DMS153 treated with DMSO at 0.1 percent for 48 hours (cell line): ENCODE data around the gene ZDHHC7.

Source experiments
- DNase-seq: peaks from one replicate; lab custom pipeline; 2025; ENCODE audit not compliant: unreplicated experiment; lab: John Stamatoyannopoulos, UW

ZDHHC7 gene

DNA sequence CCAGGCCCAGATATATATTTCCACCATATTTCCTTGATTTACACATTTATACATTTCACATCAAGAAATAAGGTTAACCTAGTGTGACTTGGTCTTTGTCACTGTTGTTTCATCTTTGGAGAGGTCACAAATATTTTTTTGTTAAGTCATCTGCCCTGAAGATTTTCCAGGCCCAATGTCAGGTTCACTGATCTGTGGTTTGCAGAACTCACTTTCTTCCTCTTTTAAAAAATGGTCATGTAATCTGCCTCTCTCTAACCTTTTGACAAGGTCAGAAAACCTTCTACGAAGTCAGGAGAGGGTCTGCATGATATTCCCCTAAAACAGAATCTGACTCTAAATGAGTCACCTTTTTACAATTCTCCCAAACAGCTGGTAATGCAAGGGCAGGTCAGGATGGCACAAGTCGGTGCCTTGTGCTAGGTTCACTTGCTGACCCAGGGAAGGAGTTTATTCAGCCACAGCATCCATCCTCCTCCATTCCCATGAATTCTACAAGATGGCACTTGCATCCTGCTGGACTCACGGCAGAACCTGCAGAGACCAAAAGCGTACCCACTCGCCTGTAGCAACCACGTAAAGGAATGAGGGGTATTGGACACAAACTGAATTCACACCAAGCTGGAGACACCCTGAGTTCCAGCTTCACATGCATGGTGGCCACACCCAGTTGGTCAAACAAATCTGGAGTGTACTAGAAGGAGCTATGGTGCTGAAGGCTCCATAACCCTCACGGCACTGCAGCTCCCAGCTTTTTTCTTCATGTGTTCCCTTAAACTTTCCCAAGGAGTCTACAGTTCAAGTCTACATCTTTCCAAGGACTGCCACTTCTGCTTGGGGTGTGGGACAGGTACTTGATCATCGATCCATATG, 14.7 kb upstream of the ZDHHC7 start:
- DNase-seq, result no peak

GRCh38 chr16:85019659-85020245, 8.4 kb upstream of the ZDHHC7 start:
- DNase-seq, result no peak

DNA sequence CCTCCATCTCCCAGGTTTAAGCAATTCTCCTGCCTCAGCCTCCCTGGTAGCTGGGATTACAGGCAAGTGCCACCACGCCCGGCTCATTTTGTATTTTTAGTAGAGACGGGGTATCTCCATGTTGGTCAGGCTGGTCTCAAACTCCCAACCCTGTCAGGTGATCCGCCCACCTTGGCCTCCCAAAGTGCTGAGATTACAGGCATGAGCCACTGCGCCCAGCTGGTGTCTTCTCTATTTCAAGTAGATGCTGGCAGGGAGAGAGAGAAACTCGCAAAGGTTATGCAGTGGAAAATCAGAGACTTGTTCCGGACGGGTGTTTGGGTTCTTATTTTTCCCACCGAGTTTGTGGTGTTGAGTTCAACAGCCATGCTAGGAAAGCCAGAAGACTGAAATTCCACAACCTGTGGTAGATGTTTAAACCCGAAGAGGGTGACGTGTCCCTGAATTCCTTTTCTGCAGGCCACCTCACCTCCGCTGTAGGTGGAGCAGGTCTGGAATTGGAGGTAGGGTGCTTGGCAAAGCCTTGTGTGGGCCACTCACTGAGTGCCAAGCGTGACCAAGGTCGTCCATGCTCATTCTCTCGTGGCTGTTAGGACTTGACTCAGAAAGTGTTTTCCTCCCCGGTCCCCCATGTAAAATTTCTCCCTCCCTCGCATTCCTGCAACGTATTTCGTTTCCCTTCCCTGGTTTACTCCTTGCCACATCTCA, 7.3 kb upstream of the ZDHHC7 start:
- DNase-seq, result no peak

DNA sequence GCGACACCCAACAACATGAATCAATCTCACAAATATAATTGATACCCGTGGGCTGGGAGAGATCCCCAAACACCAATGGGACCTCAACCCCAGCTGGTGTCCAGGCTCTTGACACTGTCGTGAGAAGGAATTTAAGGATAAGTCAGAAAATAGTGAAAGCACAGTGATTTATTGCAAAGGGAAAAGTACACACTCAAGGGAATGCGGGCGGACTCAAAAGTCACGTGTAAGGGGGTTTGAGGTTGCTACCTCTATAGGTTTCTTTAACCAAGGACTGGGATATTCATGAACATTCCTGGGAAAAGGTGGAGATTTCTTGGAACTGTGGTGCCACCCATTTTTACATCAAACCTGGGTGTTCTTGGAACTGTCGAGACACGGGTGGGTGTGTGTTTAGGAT, 6.3 kb upstream of the ZDHHC7 start:
- no peak for DNase-seq

DNA sequence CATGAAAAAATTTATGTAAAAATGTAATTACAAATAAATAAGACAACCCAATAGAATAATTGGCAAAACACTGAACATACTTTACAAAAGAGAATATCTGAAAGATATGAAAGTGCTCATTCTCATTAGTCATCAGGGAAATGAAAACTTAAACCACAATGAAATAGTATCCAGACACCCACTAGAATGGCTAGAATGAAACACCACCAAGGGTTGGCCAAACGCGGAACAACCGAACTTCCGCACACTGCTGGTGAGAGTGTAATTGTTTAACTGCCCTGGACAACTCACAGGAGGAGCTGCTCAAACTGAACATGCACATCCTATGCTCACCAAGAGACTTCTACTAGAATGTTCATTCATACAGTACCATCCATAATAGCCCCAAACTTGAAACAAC, 5.8 kb upstream of the ZDHHC7 start:
- no peak for DNase-seq

- no peak for DNase-seq
Measured at GRCh38 chr16:85015481-85016187, 4.3 kb upstream of the ZDHHC7 start.

GRCh38 chr16:85014311-85014710, 3.0 kb upstream of the ZDHHC7 start:
- no peak for DNase-seq

DNA sequence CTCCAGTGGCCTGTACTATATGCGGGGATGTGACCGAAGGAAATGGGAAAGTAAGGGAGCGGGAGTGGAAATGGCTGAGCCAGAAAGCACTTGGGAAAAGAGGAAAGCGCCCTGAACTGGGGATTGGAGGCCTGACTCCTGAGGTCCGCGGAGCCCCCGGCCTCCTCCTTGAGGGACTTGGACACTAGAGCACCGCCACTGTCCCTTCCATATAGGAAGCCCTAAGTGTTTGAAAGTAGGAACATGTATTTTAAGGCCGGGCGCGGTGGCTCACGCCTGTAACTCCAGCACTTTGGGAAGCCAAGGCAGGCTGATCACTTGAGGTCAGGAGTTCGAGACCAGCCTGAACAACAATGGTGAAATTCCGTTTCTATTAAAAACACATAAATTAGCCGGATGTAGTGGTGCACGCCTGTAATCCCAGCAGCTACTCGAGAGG, 530 bp upstream of the ZDHHC7 start:
- no peak for DNase-seq

- no peak for DNase-seq
Measured at GRCh38 chr16:85010446-85010930, 847 bp downstream of the ZDHHC7 start.

DNA sequence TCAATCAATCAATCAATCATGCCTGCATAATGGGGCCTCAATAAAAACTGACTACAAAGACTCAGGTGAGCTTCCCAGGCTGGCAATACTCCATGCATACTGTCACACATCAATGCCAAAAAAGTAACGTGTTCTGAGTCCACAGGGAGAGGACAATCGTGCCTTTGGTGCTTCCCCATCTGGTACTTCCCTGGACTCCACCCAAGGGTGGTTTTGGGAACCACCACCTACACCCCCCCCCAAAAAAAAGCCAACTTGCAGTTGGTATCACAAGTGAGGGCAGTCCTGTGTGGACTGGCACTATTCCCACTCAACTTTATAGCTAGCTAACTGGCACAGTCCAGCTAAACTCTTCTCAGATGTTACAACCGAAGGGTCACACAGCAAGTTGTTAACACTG, 3.1 kb downstream of the ZDHHC7 start:
- no peak for DNase-seq

DNA sequence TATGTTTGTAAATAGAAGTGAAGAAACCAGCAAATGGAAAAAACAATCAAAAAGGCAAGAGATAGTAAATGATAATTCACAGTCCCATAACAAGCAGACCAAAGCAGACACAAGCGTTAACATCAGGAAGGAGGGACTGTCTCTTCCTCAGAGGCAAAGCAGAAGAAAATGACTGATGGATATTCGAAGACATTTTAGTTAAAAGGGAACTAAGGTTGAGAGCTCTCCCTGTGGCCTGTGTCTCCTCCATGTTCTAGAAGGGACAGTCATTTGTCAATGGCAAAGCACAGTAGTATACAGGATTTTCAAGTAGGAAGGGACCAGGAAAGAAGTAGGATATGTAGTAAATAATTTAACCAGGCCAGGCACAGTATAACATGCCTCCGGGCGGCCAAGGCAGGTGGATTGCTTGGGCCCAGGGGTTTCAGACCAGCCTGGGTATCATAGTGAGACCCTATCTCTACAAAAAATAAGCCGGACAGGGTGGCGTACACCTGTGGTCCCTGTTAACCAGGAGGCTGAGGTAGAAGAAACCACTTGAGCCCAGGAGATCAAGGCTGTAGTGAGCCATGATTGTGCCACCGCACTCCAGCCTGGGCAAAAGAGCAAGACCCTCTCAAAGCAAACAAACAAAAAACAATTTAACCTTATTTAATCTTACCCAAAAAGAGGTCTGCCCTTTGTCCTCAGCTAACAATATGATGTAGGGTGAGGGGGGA, 3.7 kb downstream of the ZDHHC7 start:
- DNase-seq, result no peak

GRCh38 chr16:85006639-85007038, 4.7 kb downstream of the ZDHHC7 start:
- DNase-seq, result no peak

- no peak for DNase-seq
Measured at GRCh38 chr16:85005285-85006069, 5.9 kb downstream of the ZDHHC7 start.

- DNase-seq, result no peak
Measured at GRCh38 chr16:85004587-85005205, 6.6 kb downstream of the ZDHHC7 start.

- DNase-seq, result no peak
Measured at GRCh38 chr16:85003725-85004586, 7.4 kb downstream of the ZDHHC7 start.

- DNase-seq, result no peak
Measured at GRCh38 chr16:85003076-85003475, 8.3 kb downstream of the ZDHHC7 start.

GRCh38 chr16:85002608-85003007, 8.7 kb downstream of the ZDHHC7 start:
- DNase-seq, result no peak

- no peak for DNase-seq
Measured at GRCh38 chr16:85002099-85002541, 9.2 kb downstream of the ZDHHC7 start.
